Stimulated activated naive CD8-positive, alpha-beta T cell treated with anti-CD3 and anti-CD28 coated beads, Interleukin-15, Interleukin-2, amounts not matched to agents 100 ng/mL and 50 ng/mL, for 24 hours (primary cell): Measurements from ENCODE around the gene BCAR3.
"Not testable (repeated sequence)": the region's sequence is repeated elsewhere in the genome, so short reads cannot be mapped to it uniquely, and the experiment has no call there.

Experiments
- H3K27ac Mint-ChIP-seq: one replicate; pipeline ENCODE4 v1.8.0; 2021; ENCODE audit warnings: mild to moderate bottlenecking, mixed read lengths
- H3K27me3 Mint-ChIP-seq: one replicate; pipeline ENCODE4 v1.8.0; 2021; ENCODE audit warnings: mixed read lengths
- H3K36me3 Mint-ChIP-seq: one replicate; pipeline ENCODE4 v1.8.0; 2021; ENCODE audit warnings: low read depth, mixed read lengths
- H3K4me1 Mint-ChIP-seq: one replicate; pipeline ENCODE4 v1.8.0; 2021; ENCODE audit warnings: low read depth, mixed read lengths
- H3K4me3 Mint-ChIP-seq: one replicate; pipeline ENCODE4 v1.8.0; 2021; ENCODE audit warnings: mild to moderate bottlenecking, mixed read lengths
- H3K9me3 Mint-ChIP-seq: one replicate; pipeline ENCODE4 v1.8.0; 2021; ENCODE audit warnings: mixed read lengths

Gene BCAR3

DNA sequence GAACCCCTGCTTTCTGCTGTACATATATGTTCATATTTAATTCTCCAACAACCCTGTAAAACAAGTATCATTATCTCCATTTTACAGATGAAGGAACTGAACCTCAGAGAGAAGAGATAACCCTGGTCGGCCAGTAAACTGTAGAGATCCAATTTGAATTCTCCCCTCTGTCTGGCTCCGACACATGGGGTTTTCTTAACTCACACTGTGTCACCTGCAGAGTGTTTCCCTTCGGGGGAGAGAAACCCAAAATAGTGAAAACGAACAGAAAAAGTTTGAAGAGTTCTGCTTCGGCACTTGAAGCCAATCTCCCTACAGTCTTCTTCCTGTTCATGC, 17.4 kb upstream of the BCAR3 start:
- H3K27ac Mint-ChIP-seq, result no peak overlapping the region
- no peaks in the 10 kb centered on the region for H3K9me3 Mint-ChIP-seq
- H3K4me3 Mint-ChIP-seq, result no peak overlapping the region

DNA sequence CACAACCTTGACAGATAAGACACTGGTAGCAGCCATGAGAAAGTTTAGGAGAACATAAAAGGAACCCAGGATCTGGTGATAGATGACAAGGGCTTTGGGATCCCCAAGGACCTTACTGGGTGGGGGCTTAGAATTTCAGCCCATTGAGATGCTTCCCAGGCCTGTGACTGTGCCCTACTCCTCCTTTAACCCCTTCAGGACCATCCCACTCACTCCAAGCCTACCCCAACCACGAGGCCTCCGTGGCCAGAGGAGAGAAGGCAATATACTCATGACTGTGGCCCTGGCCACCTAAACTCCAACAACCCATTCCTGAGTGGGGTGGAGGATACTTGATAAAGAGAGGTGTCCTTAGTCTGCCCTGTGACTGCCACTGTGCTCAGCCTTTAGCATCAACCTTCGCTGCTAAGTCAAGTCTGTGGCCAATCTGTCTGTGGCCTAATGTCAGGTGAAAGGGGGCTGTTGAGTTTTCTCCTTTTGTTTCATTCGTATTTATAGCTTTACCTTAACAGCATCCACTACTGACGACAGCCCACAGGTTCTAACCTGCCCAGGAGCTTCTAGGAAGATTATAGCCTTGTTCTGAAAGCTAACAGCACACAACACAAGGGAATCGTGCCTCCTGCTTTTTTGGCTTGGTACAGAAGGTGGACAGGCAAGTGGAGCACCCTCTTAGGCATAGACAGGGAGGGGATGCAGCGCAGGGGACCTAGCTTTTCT, 16.9 kb upstream of the BCAR3 start:
- no peaks in the 10 kb centered on the region for H3K27me3 Mint-ChIP-seq
- H3K4me3 Mint-ChIP-seq, result no peak overlapping the region
- no peaks in the 10 kb centered on the region for H3K9me3 Mint-ChIP-seq
- H3K36me3 Mint-ChIP-seq, result no peaks in the 10 kb centered on the region
- H3K4me1 Mint-ChIP-seq, result peaks cover 4% of the 10 kb centered on the region
- no peak overlapping the region for H3K27ac Mint-ChIP-seq

More for the DNA sequence above, 17.4 kb upstream of the BCAR3 start:
- Mint-ChIP-seq H3K4me1 (peaks cover 9% of the 10 kb centered on the region), H3K27me3 (no peaks in the 10 kb centered on the region), H3K36me3 (no peaks in the 10 kb centered on the region)

DNA sequence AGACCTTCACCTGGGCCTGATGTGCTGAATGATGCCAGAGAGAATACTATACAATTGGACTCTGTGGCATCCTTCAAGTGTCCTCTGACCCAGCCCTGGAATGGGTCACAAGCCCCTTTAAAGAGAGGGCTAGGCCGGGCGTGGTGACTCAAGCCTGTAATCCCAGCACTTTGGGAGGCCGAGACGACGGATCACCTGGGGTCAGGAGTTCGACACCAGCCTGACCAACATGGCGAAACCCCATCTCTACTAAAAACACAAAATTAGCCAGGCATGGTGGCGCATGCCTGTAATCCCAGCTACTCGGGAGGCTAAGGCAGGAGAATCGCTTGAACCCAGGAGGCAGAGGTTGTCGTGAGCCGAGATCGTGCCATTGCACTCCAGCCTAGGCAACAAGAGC, 15.9 kb upstream of the BCAR3 start:
- not testable (repeated sequence) for H3K4me1 Mint-ChIP-seq, H3K9me3 Mint-ChIP-seq, H3K4me3 Mint-ChIP-seq, H3K27me3 Mint-ChIP-seq, H3K36me3 Mint-ChIP-seq, H3K27ac Mint-ChIP-seq

DNA sequence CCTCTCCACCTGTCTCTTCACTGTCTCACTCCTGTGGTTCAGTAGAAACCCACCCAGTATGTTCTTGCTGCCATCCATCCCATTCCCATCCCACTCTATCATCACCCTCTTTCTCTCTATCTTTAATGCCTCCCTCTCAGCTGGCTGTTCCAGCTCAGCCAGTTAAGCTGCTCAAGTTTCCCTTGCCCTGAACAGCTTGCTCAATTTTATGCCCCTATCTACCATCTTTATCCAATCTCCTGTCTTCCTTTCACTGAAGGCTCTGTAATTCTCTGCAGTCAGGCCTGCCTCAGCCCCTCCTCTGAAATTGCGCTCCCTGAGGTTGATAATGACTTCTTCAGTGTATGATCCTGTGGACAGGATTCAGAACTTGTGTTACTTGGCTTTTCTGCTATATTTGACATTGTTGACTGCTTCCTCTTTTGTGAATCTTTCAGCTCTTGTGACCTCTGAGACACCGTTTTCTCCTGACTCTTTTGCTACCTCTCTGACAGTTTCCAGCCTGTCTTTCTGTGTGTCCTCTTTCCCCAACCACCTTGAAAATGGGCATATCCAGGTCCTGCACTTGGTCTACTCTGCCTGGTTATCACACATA, 13.9 kb upstream of the BCAR3 start:
- H3K27me3 Mint-ChIP-seq, result peaks cover 5% of the 10 kb centered on the region
- no peak overlapping the region for H3K4me3 Mint-ChIP-seq
- no peaks in the 10 kb centered on the region for H3K9me3 Mint-ChIP-seq
- H3K27ac Mint-ChIP-seq, result no peak overlapping the region
- H3K4me1 Mint-ChIP-seq, result no peaks in the 10 kb centered on the region
- H3K36me3 Mint-ChIP-seq, result no peaks in the 10 kb centered on the region

DNA sequence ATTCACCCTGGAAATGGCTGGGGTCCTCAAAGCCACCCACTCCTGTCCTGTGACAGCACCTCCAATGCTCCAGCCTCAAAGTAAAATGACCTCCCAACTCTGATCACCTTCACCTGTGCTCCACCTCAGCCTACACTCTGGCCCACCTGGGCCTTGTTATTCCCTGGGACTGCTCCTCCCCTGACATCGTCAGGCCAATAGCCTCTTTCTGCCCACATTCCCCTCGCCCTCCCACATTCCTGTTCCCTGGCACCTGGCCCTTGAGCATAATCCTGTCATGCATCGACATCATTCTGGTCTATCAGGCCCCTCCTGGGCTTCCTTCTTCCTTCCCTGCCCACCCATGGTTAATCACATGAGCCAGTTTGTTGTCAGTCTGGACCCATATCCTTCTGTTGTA, 13.2 kb upstream of the BCAR3 start:
- peaks cover 5% of the 10 kb centered on the region for H3K27me3 Mint-ChIP-seq
- no peaks in the 10 kb centered on the region for H3K9me3 Mint-ChIP-seq

DNA sequence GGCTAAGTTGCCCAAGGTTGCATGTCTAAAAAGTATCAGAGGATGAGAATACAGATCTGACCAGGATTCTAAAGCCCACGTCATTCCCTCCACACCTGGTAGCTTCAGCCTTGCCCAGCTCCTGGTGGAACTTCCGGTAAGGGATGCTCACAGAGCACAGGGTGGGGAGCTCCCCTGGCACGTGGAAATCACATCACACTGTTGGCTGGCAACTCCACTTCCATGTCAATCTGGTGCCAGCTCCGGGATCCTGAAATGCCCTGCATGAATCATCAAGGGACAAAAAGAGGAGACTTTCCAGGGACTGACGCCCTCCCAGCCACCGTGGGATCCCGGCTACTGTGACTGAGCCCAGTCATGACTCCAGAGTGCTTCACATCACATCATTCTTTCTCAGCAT, 12.4 kb upstream of the BCAR3 start:
- no peak overlapping the region for H3K27ac Mint-ChIP-seq
- peaks cover 9% of the 10 kb centered on the region for H3K27me3 Mint-ChIP-seq
- H3K4me1 Mint-ChIP-seq, result no peaks in the 10 kb centered on the region
- H3K9me3 Mint-ChIP-seq, result no peaks in the 10 kb centered on the region
- H3K4me3 Mint-ChIP-seq, result peak overlapping the region; percentile 44
- H3K36me3 Mint-ChIP-seq, result no peaks in the 10 kb centered on the region

More for the DNA sequence above, 13.2 kb upstream of the BCAR3 start:
- H3K4me3 Mint-ChIP-seq, result no peak overlapping the region
- no peak overlapping the region for H3K27ac Mint-ChIP-seq
- no peaks in the 10 kb centered on the region for H3K4me1 Mint-ChIP-seq
- H3K36me3 Mint-ChIP-seq, result no peaks in the 10 kb centered on the region

DNA sequence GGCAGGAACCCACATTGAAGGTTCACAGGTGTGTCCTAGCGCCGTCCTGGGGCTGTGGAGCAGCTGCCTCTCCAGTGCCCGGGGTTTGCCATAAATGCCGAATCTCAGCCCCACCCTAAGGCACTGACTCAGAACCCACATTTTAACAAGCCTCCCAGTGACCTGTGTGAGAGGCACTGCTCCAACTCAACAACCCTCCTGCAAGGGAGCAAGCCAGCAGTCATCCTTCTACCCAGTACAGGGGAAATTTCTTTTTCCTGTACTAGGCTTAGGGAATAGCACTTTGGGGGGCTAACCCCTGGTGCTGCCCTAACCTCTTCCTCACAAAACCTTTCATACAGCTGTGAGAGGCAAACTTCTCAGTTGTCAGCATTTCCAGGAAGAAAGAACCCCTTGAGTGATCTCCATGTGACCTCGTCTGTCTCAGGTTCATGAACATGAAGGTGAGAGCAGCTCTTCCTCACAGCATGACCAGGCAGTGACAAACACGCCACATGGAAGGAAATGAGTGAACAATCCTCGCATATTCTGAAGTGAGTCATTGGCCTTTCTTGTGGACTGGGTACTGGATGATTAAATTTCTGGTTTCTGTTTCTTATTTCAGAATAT, 11.4 kb upstream of the BCAR3 start:
- Mint-ChIP-seq H3K4me3 (peak overlapping the region; percentile 31), H3K36me3 (no peaks in the 10 kb centered on the region), H3K9me3 (no peaks in the 10 kb centered on the region), H3K27me3 (peaks cover 9% of the 10 kb centered on the region), H3K27ac (peak overlapping the region; percentile 90), H3K4me1 (no peaks in the 10 kb centered on the region)

DNA sequence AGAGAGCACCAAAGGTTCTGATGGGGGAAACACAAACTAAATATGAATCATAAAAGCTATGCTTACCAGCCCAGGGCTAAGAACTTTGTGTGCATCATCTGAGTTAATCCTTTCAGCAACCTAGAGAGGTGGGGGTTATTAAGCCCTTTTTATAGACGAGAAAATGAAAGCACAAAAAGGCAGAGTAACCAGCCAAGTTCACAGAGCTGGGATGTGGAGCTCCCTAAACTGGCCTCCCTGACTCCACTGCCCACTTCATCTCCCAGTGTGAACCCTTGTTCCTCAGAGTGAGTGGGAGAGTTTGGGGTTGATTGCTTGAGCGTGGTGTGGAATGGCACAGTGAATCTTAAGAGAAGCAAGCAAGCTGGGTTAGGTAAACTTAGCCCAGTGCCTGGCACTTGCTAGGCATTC, 10.8 kb upstream of the BCAR3 start:
- no peaks in the 10 kb centered on the region for H3K9me3 Mint-ChIP-seq
- no peaks in the 10 kb centered on the region for H3K36me3 Mint-ChIP-seq
- H3K4me3 Mint-ChIP-seq, result peak overlapping the region; percentile 31
- H3K27ac Mint-ChIP-seq, result peak overlapping the region; percentile 49
- H3K4me1 Mint-ChIP-seq, result no peaks in the 10 kb centered on the region
- H3K27me3 Mint-ChIP-seq, result peaks cover 9% of the 10 kb centered on the region

DNA sequence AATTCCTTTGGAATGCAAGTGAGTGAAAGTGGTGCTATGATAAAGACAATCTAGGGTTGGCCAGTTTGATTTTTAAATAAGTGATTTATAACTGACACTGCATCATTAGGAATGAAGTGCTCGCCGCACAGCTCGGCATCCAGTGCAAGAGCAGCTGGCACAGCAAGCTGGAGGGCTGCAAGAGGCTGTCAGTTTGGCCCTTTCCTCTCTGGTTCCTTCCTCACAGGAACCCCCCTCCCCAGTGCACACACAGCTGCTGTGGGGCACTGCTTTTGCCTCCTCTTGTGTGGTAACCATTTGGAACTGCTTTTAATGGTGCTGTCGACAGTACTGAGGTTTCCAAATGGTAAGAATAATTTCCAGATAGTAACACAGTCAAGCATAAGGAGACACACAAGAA, 10.4 kb upstream of the BCAR3 start:
- H3K27me3 Mint-ChIP-seq, result peaks cover 9% of the 10 kb centered on the region
- no peaks in the 10 kb centered on the region for H3K36me3 Mint-ChIP-seq
- peak overlapping the region; percentile 49 for H3K27ac Mint-ChIP-seq
- no peaks in the 10 kb centered on the region for H3K9me3 Mint-ChIP-seq
- H3K4me1 Mint-ChIP-seq, result no peaks in the 10 kb centered on the region
- H3K4me3 Mint-ChIP-seq, result peak overlapping the region; percentile 31

DNA sequence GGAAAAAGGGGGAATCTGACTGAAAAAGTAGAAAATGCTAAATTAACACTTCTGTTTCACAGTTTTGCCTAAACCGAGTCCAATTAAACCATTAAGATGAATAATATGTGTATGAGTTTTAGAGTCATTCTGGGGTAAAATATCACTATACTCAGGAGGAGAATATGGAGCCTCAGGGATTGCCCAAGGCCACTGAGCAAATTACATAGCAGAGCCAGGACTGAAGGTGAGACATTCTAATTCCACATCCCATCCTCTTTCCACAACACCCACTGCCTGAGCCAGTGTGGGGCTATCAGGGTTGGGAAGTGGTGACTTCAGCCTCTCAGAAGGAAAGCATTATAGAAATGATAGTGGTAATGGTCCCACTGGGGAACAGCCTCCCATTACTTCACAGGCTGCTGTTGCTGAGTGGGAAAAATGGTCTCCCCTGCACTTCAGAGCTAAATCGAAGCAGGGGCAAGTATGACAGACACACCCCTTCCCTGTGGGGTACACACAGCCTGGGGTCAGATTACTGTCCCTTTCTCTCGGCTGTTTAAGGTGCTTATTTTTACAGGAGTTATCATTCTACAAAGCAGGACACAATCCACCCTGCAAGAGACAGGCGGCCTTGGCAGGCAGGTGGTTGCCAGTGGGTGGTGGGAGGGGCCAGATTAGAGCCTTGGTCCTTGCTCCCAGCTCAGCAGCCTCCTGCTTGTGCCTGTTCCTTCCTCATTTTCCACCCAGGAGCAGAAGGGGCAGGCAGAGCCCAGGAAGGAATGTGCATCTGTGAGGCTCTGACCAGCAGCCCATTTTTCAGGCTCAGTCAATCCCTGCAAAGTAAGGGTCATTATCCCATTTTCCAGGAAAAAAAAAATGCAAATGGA, 9.5 kb upstream of the BCAR3 start:
- Mint-ChIP-seq H3K27me3 (peaks cover 11% of the 10 kb centered on the region), H3K36me3 (no peaks in the 10 kb centered on the region), H3K4me1 (no peaks in the 10 kb centered on the region), H3K27ac (no peak overlapping the region), H3K9me3 (no peaks in the 10 kb centered on the region), H3K4me3 (no peak overlapping the region)

DNA sequence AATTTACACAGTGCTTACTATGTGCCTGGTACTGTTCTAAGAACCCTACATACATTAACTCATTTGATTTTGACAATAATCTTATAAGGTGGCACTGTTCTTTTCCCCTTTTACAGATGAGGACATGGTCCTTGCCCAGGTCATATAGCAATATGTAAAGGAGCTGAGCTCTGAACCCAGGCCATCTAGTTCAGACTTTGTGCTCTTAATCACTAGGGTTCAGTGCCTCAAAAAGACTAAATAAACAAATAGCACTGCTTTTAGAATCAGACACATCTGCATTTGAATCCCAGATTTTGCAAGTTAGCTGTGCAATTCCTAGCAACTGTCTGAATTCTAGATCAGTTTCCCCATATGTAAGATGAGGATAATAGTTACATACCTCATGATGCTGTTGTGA, 8.7 kb upstream of the BCAR3 start:
- Mint-ChIP-seq H3K36me3 (no peaks in the 10 kb centered on the region), H3K4me3 (no peak overlapping the region), H3K9me3 (no peaks in the 10 kb centered on the region), H3K27ac (no peak overlapping the region), H3K27me3 (peaks cover 16% of the 10 kb centered on the region), H3K4me1 (no peaks in the 10 kb centered on the region)

DNA sequence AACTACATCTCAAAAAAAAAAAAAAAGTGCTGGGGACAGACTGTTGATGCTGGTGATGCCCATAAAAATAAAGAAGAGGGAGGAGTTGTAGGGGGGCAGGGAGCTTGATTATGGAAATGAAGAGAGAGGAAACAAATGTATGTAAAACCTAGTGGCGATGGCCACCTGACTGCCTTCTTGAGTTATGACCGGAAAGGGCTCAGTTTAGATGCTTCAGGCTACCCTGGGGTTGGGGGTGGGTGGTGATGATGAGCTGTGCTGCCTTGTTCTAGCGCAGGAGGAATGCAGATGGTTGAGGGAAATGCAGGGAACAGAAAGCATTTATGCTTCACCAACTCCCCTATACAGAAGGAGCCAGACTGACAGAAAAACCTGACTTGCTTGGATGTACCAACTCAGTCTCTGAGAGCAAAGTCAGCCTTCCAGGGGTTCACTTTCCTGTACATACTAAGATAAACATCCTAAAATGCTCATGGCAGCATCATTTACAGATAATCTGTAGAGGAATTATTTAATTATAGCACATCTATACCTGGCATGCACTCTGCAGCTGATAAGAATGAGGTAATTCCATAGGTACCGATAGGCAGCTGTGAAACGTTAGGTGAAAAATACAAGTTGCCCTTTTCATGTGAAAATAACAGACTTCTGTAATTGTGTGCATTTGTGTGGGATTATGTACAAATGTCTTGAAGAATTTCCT, 8.0 kb upstream of the BCAR3 start:
- Mint-ChIP-seq H3K36me3 (no peaks in the 10 kb centered on the region), H3K27me3 (peaks cover 16% of the 10 kb centered on the region), H3K4me3 (no peak overlapping the region), H3K9me3 (no peaks in the 10 kb centered on the region), H3K4me1 (no peaks in the 10 kb centered on the region), H3K27ac (no peak overlapping the region)

DNA sequence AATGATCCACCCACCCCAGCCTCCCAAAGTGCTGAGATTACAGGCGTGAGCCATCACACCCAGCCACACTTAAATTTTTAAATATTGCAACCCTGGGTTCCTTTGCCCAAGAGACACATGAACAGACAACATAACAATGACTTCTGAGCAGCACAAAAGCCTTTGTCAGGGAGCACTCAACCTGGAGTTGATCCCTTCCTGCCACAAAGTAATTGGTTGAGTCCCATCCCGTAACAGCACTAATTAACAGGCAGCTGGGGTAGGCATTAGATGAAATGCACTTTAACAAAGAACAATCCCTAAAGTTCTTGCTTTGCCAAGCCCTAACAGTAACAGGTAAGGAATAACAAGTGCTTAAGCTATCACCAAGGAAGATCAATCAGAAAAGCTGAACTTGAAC, 5.9 kb upstream of the BCAR3 start:
- Mint-ChIP-seq H3K4me1 (no peaks in the 10 kb centered on the region), H3K4me3 (no peak overlapping the region), H3K27ac (no peak overlapping the region), H3K27me3 (peaks cover 32% of the 10 kb centered on the region), H3K9me3 (no peaks in the 10 kb centered on the region), H3K36me3 (no peaks in the 10 kb centered on the region)

DNA sequence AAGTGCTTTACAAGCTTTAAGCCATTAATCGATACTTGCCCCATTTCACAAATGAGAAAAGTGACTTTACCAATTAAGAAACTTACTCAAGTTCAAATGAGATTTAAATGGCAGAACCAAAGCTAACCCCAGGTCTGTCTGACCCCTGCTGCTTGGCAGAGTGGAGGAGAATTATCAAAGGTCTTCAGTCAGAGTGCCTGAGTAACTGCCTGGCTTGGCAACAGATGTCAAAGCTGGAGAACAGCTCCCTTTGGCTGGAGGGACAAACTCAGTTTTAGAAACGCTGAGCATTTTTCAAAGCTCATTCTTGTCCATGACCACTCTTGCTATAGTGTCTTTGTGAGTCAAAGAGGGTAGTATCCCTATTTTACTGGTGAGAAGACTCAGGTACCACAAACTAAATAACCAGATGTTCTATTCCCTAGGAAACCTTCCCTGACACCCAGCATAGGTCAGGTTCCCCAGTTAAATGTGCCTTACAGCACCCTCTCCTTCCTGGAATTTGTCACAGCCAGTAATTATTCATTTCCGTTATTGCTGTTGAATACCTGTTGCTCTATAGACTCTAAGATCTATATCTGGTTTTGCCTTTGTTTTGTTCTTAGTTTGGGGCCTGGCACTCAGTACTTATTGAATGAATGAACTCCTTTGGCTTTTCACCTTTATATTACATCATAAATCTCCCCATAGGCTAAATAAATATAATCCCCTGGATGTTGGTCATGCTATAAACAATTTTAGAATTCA, 5.0 kb upstream of the BCAR3 start:
- peaks cover 5% of the 10 kb centered on the region for H3K4me1 Mint-ChIP-seq
- H3K36me3 Mint-ChIP-seq, result no peaks in the 10 kb centered on the region
- H3K4me3 Mint-ChIP-seq, result no peak overlapping the region
- H3K27me3 Mint-ChIP-seq, result peaks cover 39% of the 10 kb centered on the region
- H3K9me3 Mint-ChIP-seq, result no peaks in the 10 kb centered on the region
- no peak overlapping the region for H3K27ac Mint-ChIP-seq
